Liver (tissue), 2 donors: ENCODE measurements around the gene BCL2L1.

Experiments
- TF ChIP-seq, protein P1 (sequence below): fragments of 150-350 bp; IDR thresholded peaks from 2 replicates; pipeline ENCODE4 v1.5.1; 2017; ENCODE audit warnings: improper control_type of control experiment, low read depth, low read length; ENCODE audit not compliant: missing input control
- TF ChIP-seq, protein P2 (sequence below): IDR thresholded peaks from 2 replicates; pipeline ENCODE4 v1.6.1; 2016; ENCODE audit warnings: antibody characterized with exemption
- donor health status: healthy.

DNA sequence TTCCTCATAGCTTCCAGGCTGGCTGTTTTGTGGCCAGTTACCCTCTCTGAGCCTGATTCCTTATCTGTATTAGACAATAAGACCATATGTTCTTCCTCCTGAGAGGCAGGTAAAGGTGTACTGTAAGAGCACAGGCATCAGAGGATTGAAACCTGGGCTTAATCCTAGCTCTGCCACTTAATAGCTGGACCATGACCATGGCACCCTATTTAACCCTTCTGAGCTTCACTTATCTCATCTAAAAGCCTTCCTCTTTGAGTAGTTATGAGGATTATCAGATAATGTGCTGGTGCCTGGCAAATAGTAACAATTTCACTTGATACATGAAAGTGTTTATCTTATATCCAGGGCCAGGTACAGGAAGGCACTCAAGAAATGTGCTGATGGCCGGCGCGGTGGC lies 34.9 kb downstream of the BCL2L1 start:
- TF ChIP-seq, protein P1, sequence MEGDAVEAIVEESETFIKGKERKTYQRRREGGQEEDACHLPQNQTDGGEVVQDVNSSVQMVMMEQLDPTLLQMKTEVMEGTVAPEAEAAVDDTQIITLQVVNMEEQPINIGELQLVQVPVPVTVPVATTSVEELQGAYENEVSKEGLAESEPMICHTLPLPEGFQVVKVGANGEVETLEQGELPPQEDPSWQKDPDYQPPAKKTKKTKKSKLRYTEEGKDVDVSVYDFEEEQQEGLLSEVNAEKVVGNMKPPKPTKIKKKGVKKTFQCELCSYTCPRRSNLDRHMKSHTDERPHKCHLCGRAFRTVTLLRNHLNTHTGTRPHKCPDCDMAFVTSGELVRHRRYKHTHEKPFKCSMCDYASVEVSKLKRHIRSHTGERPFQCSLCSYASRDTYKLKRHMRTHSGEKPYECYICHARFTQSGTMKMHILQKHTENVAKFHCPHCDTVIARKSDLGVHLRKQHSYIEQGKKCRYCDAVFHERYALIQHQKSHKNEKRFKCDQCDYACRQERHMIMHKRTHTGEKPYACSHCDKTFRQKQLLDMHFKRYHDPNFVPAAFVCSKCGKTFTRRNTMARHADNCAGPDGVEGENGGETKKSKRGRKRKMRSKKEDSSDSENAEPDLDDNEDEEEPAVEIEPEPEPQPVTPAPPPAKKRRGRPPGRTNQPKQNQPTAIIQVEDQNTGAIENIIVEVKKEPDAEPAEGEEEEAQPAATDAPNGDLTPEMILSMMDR: no peak
- TF ChIP-seq, protein P2, sequence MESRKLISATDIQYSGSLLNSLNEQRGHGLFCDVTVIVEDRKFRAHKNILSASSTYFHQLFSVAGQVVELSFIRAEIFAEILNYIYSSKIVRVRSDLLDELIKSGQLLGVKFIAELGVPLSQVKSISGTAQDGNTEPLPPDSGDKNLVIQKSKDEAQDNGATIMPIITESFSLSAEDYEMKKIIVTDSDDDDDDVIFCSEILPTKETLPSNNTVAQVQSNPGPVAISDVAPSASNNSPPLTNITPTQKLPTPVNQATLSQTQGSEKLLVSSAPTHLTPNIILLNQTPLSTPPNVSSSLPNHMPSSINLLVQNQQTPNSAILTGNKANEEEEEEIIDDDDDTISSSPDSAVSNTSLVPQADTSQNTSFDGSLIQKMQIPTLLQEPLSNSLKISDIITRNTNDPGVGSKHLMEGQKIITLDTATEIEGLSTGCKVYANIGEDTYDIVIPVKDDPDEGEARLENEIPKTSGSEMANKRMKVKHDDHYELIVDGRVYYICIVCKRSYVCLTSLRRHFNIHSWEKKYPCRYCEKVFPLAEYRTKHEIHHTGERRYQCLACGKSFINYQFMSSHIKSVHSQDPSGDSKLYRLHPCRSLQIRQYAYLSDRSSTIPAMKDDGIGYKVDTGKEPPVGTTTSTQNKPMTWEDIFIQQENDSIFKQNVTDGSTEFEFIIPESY: no peak
